GM12865 (cell line): Measurements from ENCODE around the gene NRXN2.

Experiments
- DNase-seq: peaks from one replicate; pipeline ENCODE4 v3.0.0; 2010; ENCODE audit warnings: low read depth
- H3K4me3 ChIP-seq: 2 replicates; pipeline ENCODE4 v1.5.1; 2011; ENCODE audit warnings: mild to moderate bottlenecking, low read depth, low read length, control low read depth
- TF ChIP-seq, protein P1 (sequence below): IDR thresholded peaks from 2 replicates; pipeline ENCODE4 v1.5.1; 2011; ENCODE audit warnings: low read length, control low read depth, low read depth, inconsistent platforms; ENCODE audit not compliant: insufficient read depth; ENCODE audit errors: missing control alignments

NRXN2 gene

GRCh38 chr11:64648551-64648950, 74.4 kb downstream of the NRXN2 start:
- DNase-seq, result no peak
- no peak overlapping the region for H3K4me3 ChIP-seq
- TF ChIP-seq, protein P1, sequence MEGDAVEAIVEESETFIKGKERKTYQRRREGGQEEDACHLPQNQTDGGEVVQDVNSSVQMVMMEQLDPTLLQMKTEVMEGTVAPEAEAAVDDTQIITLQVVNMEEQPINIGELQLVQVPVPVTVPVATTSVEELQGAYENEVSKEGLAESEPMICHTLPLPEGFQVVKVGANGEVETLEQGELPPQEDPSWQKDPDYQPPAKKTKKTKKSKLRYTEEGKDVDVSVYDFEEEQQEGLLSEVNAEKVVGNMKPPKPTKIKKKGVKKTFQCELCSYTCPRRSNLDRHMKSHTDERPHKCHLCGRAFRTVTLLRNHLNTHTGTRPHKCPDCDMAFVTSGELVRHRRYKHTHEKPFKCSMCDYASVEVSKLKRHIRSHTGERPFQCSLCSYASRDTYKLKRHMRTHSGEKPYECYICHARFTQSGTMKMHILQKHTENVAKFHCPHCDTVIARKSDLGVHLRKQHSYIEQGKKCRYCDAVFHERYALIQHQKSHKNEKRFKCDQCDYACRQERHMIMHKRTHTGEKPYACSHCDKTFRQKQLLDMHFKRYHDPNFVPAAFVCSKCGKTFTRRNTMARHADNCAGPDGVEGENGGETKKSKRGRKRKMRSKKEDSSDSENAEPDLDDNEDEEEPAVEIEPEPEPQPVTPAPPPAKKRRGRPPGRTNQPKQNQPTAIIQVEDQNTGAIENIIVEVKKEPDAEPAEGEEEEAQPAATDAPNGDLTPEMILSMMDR, result no peak

DNA sequence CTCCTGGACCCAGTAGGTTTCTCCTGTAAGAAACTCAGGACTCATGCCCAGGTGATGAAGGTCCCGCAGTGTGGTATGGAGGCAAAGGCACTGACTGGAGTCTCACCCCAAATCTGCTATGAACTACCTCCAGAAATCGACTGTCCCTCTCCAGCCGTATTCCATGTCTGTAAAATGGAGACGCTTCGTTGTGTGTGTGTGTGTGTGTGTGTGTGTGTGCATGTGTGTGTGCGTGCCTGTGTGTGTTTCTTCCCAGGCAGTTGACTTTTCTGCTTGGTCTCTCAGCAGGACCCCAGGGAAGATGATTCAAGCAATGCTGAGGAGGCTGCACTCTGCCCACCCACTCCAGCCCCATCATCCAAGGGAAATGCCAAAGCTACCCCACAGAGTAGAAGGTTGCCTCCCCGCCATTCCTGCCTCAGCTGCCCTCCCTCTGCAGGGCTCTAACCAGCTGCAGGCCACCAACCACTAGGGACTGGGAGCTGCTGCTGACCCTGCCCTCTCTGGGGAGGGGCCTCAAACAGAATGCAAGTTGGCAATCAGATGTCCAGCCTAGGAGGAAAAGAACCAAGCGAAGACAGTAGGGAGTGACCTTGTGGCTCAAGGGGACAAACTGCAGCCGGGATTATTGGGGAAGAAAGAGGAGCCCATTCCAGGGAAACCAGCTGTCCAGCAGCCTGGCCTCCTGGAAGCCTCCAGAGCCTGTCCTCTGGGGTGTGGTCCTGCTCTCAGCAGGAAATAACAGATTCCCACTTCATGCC, 75.8 kb downstream of the NRXN2 start:
- no peak for DNase-seq
- TF ChIP-seq, protein P1, result no peak

GRCh38 chr11:64644647-64645275, 78.2 kb downstream of the NRXN2 start:
- H3K4me3 ChIP-seq, result no peak overlapping the region
- DNase-seq, result no peak
- TF ChIP-seq, protein P1, result no peak

More for the DNA sequence above, 75.8 kb downstream of the NRXN2 start:
- no peak overlapping the region for H3K4me3 ChIP-seq

DNA sequence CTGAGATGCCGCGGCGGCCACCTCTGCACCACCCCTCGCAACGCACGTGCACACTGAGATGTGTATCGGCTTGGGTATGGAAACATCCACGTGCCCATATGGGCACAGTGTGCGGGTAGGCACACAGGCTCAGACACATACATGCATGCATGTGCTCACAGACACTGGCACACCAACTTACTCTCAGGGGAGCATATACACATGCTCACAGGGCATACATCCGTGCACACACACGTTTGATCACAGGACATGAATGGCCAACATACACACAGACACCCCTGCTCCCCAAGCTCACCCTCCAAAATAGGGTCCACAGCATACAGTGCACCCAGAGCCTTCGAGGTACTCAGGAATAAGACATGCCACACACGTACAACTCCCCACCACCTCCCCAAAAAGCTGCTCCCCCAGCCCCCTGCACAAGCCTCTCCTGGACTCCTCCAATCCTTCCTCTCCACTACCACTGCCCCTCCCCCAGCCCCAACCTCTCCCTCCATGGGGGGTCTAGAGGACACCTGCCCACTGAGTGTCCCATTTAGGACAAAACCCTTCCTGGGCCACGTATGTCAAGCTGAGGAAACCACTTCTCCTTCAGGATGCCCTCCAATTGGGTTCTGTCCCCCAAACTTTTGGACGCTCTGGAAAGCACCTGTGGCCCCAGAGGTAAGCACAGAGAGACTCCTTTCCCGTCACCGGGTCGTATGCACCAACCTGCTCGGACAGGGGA, 78.9 kb downstream of the NRXN2 start:
- no peak overlapping the region for H3K4me3 ChIP-seq

DNA sequence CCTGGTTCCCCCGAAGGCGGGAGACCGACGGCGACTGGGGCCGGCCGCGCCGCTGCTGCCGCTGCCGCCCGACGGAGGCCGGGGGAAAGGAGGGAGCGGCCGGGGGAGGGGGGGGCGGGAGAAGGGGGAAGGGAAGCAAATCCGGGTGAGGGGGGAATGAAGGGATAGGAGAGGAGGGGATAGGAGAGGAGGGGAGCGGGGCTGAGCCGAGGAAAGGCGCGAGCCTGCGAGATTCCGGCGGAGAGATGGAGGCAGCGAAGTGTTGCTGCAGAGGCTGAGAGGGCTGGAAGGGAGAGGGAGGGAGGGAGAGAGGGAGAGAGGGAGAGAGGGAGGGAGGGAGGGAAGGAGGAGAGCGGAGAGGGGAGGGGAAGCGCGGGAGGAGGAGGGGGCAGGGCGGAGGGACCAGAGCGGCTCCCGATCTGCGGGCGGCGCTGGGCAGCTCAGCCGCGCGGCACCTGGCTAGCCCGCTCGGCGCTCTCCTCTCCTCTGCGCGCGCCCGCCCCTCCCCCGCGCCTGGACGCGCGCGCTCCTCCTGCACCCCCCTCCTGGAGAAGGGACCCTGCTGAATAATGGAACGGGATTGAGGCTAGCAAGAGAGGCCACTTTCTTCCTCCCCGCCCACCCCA, 79.6 kb downstream of the NRXN2 start:
- no peak for DNase-seq
- TF ChIP-seq, protein P1, result no peak
- no peak overlapping the region for H3K4me3 ChIP-seq

More for the DNA sequence above, 78.9 kb downstream of the NRXN2 start:
- TF ChIP-seq, protein P1, result no peak
- no peak for DNase-seq

- DNase-seq, result no peak
- H3K4me3 ChIP-seq, result no peak overlapping the region
- TF ChIP-seq, protein P1, result no peak
Observed at GRCh38 chr11:64642871-64643255, 80.1 kb downstream of the NRXN2 start.
